IPS-18a (cell line): ENCODE results near the gene ADARB1.

Experiments used
- H3K27ac ChIP-seq: one replicate; pipeline ENCODE4 v1.5.1; 2013; ENCODE audit warnings: low read length
- H3K27me3 ChIP-seq: one replicate; pipeline ENCODE4 v1.6.1; 2013; ENCODE audit warnings: mild to moderate bottlenecking, low read length; ENCODE audit not compliant: control insufficient read depth, insufficient read depth
- H3K36me3 ChIP-seq: one replicate; pipeline ENCODE4 v1.6.1; 2013; ENCODE audit warnings: low read depth, low read length; ENCODE audit not compliant: control insufficient read depth
- H3K4me1 ChIP-seq: one replicate; pipeline ENCODE4 v1.6.1; 2013; ENCODE audit warnings: low read depth, low read length; ENCODE audit not compliant: control insufficient read depth
- H3K4me3 ChIP-seq: one replicate; pipeline ENCODE4 v1.5.1; 2013; ENCODE audit warnings: low read length
- H3K9ac ChIP-seq: one replicate; pipeline ENCODE4 v1.6.1; 2013; ENCODE audit warnings: mild to moderate bottlenecking, low read length, moderate library complexity
- H3K9me3 ChIP-seq: one replicate; pipeline ENCODE4 v1.6.1; 2013; ENCODE audit warnings: low read depth, low read length; ENCODE audit not compliant: control insufficient read depth

ADARB1 gene

DNA sequence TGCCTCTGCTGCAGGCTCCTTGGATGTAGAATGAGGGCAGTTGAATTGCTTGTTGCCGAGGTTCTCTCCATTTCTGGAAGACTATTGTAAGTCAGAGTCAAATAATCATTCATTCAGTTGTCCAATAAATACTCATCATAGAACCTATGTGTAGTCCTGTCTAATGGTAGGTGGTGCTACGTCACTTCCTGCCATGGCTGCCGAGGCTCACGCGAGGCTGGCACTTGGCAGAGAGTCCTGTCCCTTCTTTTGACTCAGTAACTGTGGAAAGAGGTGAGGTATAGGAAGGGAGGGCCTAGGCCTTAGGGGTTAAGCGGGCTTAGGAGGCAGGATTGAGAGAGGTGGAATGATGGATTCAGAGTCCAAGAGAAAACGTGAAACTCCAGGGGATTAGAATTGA, 9.7 kb downstream of the ADARB1 start:
- H3K27me3 ChIP-seq = no peaks in the 10 kb centered on the region
- no peak overlapping the region for H3K4me3 ChIP-seq
- no peak overlapping the region for H3K27ac ChIP-seq
- no peaks in the 10 kb centered on the region for H3K9me3 ChIP-seq
- H3K4me1 ChIP-seq = no peaks in the 10 kb centered on the region
- H3K9ac ChIP-seq = no peak overlapping the region
- no peaks in the 10 kb centered on the region for H3K36me3 ChIP-seq

GRCh38 chr21:45084881-45085536, 10.6 kb downstream of the ADARB1 start:
- no peaks in the 10 kb centered on the region for H3K9me3 ChIP-seq
- no peak overlapping the region for H3K4me3 ChIP-seq
- no peak overlapping the region for H3K27ac ChIP-seq
- H3K4me1 ChIP-seq = no peaks in the 10 kb centered on the region
- no peaks in the 10 kb centered on the region for H3K27me3 ChIP-seq
- no peak overlapping the region for H3K9ac ChIP-seq
- H3K36me3 ChIP-seq = no peaks in the 10 kb centered on the region

DNA sequence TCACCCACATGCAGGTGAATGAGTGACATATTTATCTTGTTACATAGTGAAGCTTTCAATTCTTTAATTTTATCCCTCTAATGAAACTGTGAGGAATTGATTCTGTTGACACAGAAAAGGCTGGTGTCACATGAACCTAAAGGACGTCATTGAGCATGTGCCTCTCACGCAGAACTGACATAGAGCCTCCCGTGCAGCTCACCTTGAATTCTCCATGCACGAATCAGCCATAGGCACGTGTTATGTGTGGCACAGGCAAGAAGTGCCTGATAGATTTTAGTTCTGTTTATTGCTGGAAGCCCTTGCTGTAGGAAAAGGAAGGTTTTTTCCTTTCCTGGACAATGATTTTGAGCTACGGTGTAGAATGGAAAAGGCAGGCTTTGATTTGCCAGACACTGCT, 11.3 kb downstream of the ADARB1 start:
- Histone ChIP-seq H3K9me3 (no peaks in the 10 kb centered on the region), H3K9ac (no peak overlapping the region), H3K36me3 (no peaks in the 10 kb centered on the region), H3K27me3 (no peaks in the 10 kb centered on the region), H3K4me3 (no peak overlapping the region), H3K27ac (no peak overlapping the region), H3K4me1 (no peaks in the 10 kb centered on the region)

GRCh38 chr21:45086337-45086958, 12.1 kb downstream of the ADARB1 start:
- Histone ChIP-seq H3K9me3 (no peaks in the 10 kb centered on the region), H3K4me3 (no peak overlapping the region), H3K27ac (no peak overlapping the region), H3K27me3 (no peaks in the 10 kb centered on the region), H3K4me1 (no peaks in the 10 kb centered on the region), H3K9ac (no peak overlapping the region), H3K36me3 (no peaks in the 10 kb centered on the region)

- Histone ChIP-seq H3K9ac (no peak overlapping the region), H3K27ac (no peak overlapping the region), H3K4me1 (no peaks in the 10 kb centered on the region), H3K27me3 (no peaks in the 10 kb centered on the region), H3K36me3 (no peaks in the 10 kb centered on the region), H3K9me3 (no peaks in the 10 kb centered on the region), H3K4me3 (no peak overlapping the region)
Measured at GRCh38 chr21:45087022-45087823, 12.8 kb downstream of the ADARB1 start.

GRCh38 chr21:45088116-45088515, 13.7 kb downstream of the ADARB1 start:
- no peak overlapping the region for H3K27ac ChIP-seq

GRCh38 chr21:45088729-45089128, 14.3 kb downstream of the ADARB1 start:
- H3K9ac ChIP-seq = no peak overlapping the region
- H3K27ac ChIP-seq = no peak overlapping the region
- no peaks in the 10 kb centered on the region for H3K9me3 ChIP-seq
- no peaks in the 10 kb centered on the region for H3K4me1 ChIP-seq
- H3K27me3 ChIP-seq = no peaks in the 10 kb centered on the region
- no peaks in the 10 kb centered on the region for H3K36me3 ChIP-seq
- no peak overlapping the region for H3K4me3 ChIP-seq

More at GRCh38 chr21:45088116-45088515, 13.7 kb downstream of the ADARB1 start:
- Histone ChIP-seq H3K27me3 (no peaks in the 10 kb centered on the region), H3K9ac (no peak overlapping the region), H3K4me3 (no peak overlapping the region), H3K9me3 (no peaks in the 10 kb centered on the region), H3K4me1 (no peaks in the 10 kb centered on the region), H3K36me3 (no peaks in the 10 kb centered on the region)

- H3K9ac ChIP-seq = no peak overlapping the region
- H3K27ac ChIP-seq = no peak overlapping the region
- H3K4me1 ChIP-seq = no peaks in the 10 kb centered on the region
- no peak overlapping the region for H3K4me3 ChIP-seq
- no peaks in the 10 kb centered on the region for H3K9me3 ChIP-seq
- no peaks in the 10 kb centered on the region for H3K27me3 ChIP-seq
- H3K36me3 ChIP-seq = no peaks in the 10 kb centered on the region
Measured at GRCh38 chr21:45089964-45090363, 15.6 kb downstream of the ADARB1 start.

GRCh38 chr21:45090966-45091365, 16.6 kb downstream of the ADARB1 start:
- Histone ChIP-seq H3K27ac (no peak overlapping the region), H3K4me3 (no peak overlapping the region), H3K27me3 (no peaks in the 10 kb centered on the region), H3K9ac (no peak overlapping the region), H3K4me1 (no peaks in the 10 kb centered on the region), H3K9me3 (no peaks in the 10 kb centered on the region), H3K36me3 (no peaks in the 10 kb centered on the region)

GRCh38 chr21:45091550-45092322, 17.4 kb downstream of the ADARB1 start:
- no peaks in the 10 kb centered on the region for H3K9me3 ChIP-seq
- H3K27me3 ChIP-seq = no peaks in the 10 kb centered on the region
- no peak overlapping the region for H3K9ac ChIP-seq
- no peaks in the 10 kb centered on the region for H3K36me3 ChIP-seq
- H3K27ac ChIP-seq = no peak overlapping the region
- no peaks in the 10 kb centered on the region for H3K4me1 ChIP-seq
- no peak overlapping the region for H3K4me3 ChIP-seq

DNA sequence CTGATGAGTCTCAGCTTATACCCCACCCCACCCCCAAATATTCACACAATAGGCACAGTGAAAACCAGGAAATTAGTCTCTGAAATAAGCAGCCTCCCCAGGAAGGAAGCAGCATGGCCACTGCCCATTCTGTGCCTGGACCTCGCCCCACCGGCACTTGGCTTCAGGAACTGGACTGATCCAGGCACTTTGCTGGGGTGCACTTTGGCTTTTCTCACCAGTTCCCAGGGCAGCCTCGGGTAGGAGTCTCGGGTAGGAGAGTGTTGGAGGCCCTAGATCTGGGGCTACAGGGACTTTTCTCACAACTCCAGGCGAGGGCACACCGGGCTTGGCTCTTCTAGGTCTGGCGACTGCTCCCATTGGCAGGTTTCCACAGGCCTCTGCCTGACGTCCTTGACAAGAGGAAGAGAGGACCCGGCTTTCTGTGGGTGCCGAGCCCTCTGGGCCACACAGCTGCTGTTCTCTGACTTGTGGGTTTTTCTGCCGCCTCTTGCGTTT, 18.7 kb downstream of the ADARB1 start:
- H3K36me3 ChIP-seq = no peaks in the 10 kb centered on the region
- H3K9me3 ChIP-seq = no peaks in the 10 kb centered on the region
- H3K27ac ChIP-seq = no peak overlapping the region
- H3K27me3 ChIP-seq = no peaks in the 10 kb centered on the region
- no peak overlapping the region for H3K4me3 ChIP-seq
- H3K4me1 ChIP-seq = no peaks in the 10 kb centered on the region
- H3K9ac ChIP-seq = no peak overlapping the region
